Measurements from ENCODE around the gene DNAH10. TPM values are rescaled to one million over a fixed set of nuclear protein-coding genes. Genes with fewer than 3 reads are reported as not detected.

Gene DNAH10
- total RNA-seq, 1 donor from 2014 or later: not detected

DNA sequence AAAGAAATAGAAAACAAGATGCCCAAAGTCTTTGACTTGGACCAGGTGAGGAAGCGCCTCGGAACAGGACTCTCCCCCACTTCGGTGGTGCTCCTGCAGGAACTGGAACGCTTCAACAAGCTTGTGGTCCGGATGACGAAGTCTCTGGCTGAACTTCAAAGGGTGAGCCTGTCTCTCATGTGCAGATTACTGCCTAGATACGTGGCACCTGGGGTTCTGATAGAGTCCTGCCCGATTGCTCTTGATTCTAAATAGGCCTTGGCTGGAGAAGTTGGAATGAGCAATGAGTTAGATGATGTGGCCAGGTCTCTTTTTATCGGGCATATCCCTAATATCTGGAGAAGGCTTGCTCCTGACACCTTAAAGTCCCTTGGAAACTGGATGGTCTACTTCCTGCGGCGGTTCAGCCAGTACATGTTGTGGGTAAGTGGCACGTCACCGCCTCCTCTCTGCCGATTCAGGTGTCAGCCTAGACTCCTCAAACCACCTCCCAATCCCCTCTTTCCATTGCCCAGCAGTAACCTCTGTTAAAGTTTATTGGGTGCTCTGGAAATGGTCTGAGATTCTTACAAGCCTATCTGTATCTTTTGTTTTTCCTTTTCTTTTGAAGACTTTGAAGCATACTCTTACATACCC is 169.7 kb downstream of the DNAH10 start:
- intact Hi-C loops (cut with DNase I): no loop called here
- TF ChIP-seq, protein P1, sequence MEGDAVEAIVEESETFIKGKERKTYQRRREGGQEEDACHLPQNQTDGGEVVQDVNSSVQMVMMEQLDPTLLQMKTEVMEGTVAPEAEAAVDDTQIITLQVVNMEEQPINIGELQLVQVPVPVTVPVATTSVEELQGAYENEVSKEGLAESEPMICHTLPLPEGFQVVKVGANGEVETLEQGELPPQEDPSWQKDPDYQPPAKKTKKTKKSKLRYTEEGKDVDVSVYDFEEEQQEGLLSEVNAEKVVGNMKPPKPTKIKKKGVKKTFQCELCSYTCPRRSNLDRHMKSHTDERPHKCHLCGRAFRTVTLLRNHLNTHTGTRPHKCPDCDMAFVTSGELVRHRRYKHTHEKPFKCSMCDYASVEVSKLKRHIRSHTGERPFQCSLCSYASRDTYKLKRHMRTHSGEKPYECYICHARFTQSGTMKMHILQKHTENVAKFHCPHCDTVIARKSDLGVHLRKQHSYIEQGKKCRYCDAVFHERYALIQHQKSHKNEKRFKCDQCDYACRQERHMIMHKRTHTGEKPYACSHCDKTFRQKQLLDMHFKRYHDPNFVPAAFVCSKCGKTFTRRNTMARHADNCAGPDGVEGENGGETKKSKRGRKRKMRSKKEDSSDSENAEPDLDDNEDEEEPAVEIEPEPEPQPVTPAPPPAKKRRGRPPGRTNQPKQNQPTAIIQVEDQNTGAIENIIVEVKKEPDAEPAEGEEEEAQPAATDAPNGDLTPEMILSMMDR (IDR thresholded peaks at IDR 0.05): no peak
- Histone ChIP-seq H3K9me3 (no peaks in the 10 kb centered on the region), H3K4me1 (no peaks in the 10 kb centered on the region), H3K27ac (no peak overlapping the region), H3K27me3 (no peaks in the 10 kb centered on the region), H3K4me3 (no peak overlapping the region), H3K36me3 (peaks cover 6 to 14% of the 10 kb centered on the region in 2 donors)
- peak in 1 of 2 donors; percentile 46 for DNase-seq (ENCODE audit: low spot score in 2 of 2)

DNA sequence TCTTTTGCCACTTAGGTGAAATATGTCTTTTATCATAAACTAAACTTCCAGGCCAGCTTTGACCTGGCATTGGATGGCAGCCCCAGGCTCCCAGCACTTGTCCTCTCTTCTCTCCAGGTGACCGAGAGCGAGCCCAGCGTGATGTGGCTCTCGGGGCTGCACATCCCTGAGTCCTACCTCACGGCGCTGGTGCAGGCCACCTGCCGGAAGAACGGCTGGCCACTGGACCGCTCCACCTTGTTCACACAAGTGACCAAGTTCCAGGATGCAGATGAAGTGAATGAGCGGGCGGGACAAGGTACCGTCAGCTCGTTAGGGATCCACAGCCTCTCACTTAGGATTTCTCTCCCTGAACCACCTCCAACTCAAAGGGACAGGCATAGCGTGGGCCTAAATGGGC is 171.1 kb downstream of the DNAH10 start:
- DNase-seq (ENCODE audit: low spot score in 2 of 2): no peak
- Histone ChIP-seq H3K27me3 (no peaks in the 10 kb centered on the region), H3K4me1 (no peaks in the 10 kb centered on the region), H3K36me3 (peaks cover 15 to 28% of the 10 kb centered on the region in 2 donors), H3K9me3 (no peaks in the 10 kb centered on the region), H3K27ac (no peak overlapping the region), H3K4me3 (no peak overlapping the region)
- intact Hi-C loops (cut with DNase I): no loop called here
- TF ChIP-seq, protein P1 (IDR thresholded peaks at IDR 0.05): no peak

DNA sequence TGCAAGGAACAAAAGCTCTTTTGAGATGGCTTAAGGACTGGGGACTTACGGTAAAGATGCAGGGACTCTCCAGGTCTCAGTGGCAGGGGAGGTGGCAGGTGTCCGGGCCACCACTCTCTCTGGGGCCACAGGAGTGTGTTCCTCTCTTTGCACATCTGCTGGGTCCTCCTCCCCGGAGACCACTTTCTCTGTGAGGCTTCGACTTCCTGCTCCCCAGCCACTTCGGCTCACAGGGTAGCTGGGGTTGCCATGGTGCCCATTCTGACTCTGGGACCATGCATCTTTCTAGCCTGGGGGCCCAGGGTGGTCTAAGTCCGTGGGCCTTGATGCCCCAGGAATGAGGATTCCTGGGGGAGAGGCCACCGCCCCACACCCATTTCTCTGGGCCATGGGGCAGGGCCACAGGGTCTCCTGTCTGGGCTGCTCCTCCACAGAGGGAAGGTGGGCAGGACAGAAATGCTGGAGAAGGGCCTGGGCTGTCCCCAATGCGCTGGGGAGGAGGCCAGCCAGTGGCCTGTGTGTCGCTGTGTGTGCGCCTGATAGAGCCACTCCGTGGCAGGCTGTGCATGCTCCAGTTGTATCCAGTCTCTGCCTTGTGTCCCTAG is 172.0 kb downstream of the DNAH10 start:
- H3K36me3 ChIP-seq: peaks cover 16 to 30% of the 10 kb centered on the region in 2 donors

DNA sequence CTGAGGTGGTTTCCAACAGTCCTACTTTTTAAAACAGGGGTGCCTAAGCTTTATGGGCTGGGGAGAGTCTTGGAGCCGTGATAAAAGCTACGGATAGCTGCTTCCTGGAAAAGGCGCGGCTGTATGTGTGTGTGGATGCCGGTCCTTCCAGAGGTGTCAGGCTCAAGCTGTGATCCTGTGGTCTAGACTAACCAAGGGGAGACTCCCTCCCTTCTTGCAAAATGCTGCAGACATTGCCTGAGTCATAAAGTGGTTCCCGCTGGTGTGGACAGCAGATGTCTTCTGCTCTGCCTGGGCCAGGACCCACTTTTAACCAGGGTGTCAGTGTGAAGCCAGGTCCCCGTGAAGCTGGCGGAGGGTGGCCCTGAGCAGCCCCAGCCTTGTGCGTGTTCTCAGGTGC is 172.7 kb downstream of the DNAH10 start:
- intact Hi-C loops (cut with DNase I): no loop called here
- H3K36me3 ChIP-seq: peaks cover 18 to 38% of the 10 kb centered on the region in 2 donors
- H3K27ac ChIP-seq: no peak overlapping the region
- DNase-seq (ENCODE audit: low spot score in 2 of 2): peak in 1 of 2 donors; percentile 53
- TF ChIP-seq, protein P1 (IDR thresholded peaks at IDR 0.05): no peak
- H3K27me3 ChIP-seq: no peaks in the 10 kb centered on the region
- no peak overlapping the region for H3K4me3 ChIP-seq
- no peaks in the 10 kb centered on the region for H3K9me3 ChIP-seq
- no peaks in the 10 kb centered on the region for H3K4me1 ChIP-seq

More for the DNA sequence above, 172.0 kb downstream of the DNAH10 start:
- intact Hi-C loops (cut with DNase I): no loop called here
- no peak overlapping the region for H3K27ac ChIP-seq
- TF ChIP-seq, protein P1 (IDR thresholded peaks at IDR 0.05): no peak
- no peaks in the 10 kb centered on the region for H3K9me3 ChIP-seq
- no peaks in the 10 kb centered on the region for H3K27me3 ChIP-seq
- no peaks in the 10 kb centered on the region for H3K4me1 ChIP-seq
- H3K4me3 ChIP-seq: no peak overlapping the region
- peak in 1 of 2 donors; percentile 48 for DNase-seq (ENCODE audit: low spot score in 2 of 2)

DNA sequence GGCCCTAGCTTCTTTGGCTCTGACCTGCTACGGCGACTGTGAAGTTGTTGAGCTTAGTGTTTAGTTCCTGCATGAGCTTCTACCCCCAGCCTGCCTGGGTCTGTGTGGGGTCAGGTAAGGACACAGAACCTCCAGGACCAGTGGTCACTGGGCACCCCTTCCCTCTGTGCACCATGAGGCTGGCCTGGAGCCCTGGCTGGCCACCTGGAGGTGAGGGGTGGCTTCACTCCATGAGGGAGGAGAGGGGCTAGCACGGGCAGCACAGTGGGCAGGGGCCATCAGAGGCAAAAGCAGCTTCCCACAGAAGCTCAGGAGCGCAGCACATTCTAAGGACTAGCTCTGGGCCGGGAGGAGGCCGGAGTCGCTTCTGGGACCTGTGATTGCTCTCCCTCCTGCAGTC is 173.9 kb downstream of the DNAH10 start:
- intact Hi-C loops (cut with DNase I): no loop called here
- no peaks in the 10 kb centered on the region for H3K27me3 ChIP-seq
- no peaks in the 10 kb centered on the region for H3K4me1 ChIP-seq
- TF ChIP-seq, protein P1 (IDR thresholded peaks at IDR 0.05): no peak
- DNase-seq (ENCODE audit: low spot score in 2 of 2): no peak
- H3K4me3 ChIP-seq: no peak overlapping the region
- no peak overlapping the region for H3K27ac ChIP-seq
- peaks cover 22 to 49% of the 10 kb centered on the region in 2 donors for H3K36me3 ChIP-seq
- no peaks in the 10 kb centered on the region for H3K9me3 ChIP-seq
